Loucy (cell line): ENCODE results near the gene NAV2.

Experiments used
- EZH2phosphoT487 ChIP-seq: fragments of 200-600 bp; IDR thresholded peaks from 2 replicates; pipeline ENCODE4 v1.6.1; 2018; ENCODE audit warnings: antibody characterized with exemption, mild to moderate bottlenecking, moderate library complexity, borderline replicate concordance
- TF ChIP-seq, protein P1 (sequence below): fragments of 200-600 bp; sonication (generic); conservative IDR thresholded peaks from 2 replicates; pipeline ENCODE4 v1.5.1; 2014; ENCODE audit warnings: mild to moderate bottlenecking, antibody characterized with exemption, low read length

DNA sequence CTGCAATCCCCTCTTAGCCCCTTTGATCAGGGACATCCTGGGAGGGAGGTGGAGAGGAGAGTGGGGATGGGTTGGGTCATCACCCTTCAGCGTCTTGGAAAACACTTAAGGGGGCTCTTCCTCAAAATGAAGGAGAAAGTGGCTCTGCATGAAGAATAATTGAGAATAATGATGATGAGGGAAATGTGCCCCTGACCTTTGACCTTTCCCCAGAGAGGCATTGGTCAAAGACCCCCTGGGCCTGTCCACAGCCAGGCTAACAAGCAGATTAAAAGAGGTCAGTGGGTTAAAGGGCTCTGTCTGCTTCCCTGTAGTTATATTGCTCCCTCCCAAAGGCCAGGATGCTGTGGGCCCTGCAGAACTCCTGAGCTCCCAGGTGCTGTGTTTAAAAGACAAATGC, 68.7 kb downstream of the NAV2 start:
- TF ChIP-seq, protein P1, sequence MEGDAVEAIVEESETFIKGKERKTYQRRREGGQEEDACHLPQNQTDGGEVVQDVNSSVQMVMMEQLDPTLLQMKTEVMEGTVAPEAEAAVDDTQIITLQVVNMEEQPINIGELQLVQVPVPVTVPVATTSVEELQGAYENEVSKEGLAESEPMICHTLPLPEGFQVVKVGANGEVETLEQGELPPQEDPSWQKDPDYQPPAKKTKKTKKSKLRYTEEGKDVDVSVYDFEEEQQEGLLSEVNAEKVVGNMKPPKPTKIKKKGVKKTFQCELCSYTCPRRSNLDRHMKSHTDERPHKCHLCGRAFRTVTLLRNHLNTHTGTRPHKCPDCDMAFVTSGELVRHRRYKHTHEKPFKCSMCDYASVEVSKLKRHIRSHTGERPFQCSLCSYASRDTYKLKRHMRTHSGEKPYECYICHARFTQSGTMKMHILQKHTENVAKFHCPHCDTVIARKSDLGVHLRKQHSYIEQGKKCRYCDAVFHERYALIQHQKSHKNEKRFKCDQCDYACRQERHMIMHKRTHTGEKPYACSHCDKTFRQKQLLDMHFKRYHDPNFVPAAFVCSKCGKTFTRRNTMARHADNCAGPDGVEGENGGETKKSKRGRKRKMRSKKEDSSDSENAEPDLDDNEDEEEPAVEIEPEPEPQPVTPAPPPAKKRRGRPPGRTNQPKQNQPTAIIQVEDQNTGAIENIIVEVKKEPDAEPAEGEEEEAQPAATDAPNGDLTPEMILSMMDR, result no peak
- no peak for TF ChIP-seq EZH2phosphoT487
